GM12864 (cell line): ENCODE measurements around the gene PCDH9.

Source experiments
- DNase-seq: peaks from one replicate; pipeline ENCODE4 v3.0.0-alpha.2; 2011; ENCODE audit warnings: low read depth
- H3K4me3 ChIP-seq: 2 replicates; pipeline ENCODE4 v1.5.1; 2011; ENCODE audit warnings: mild to moderate bottlenecking, low read depth, low read length, control low read depth
- CTCF ChIP-seq: IDR thresholded peaks from 2 replicates; pipeline ENCODE4 v1.5.1; 2011; ENCODE audit warnings: low read depth, mild to moderate bottlenecking, moderate library complexity, low read length, control low read depth, inconsistent platforms; ENCODE audit errors: missing control alignments

Gene PCDH9

GRCh38 chr13:67080351-67080750, 149.8 kb downstream of the PCDH9 start:
- no peak for DNase-seq
- no peak overlapping the region for H3K4me3 ChIP-seq
- no peak for TF ChIP-seq CTCF

GRCh38 chr13:67078062-67078461, 152.1 kb downstream of the PCDH9 start:
- no peak for DNase-seq
- H3K4me3 ChIP-seq = no peak overlapping the region
- no peak for TF ChIP-seq CTCF

GRCh38 chr13:67077132-67077531, 153.0 kb downstream of the PCDH9 start:
- no peak for DNase-seq
- TF ChIP-seq CTCF = no peak
- no peak overlapping the region for H3K4me3 ChIP-seq

GRCh38 chr13:67076378-67076777, 153.8 kb downstream of the PCDH9 start:
- no peak for TF ChIP-seq CTCF
- DNase-seq = no peak
- no peak overlapping the region for H3K4me3 ChIP-seq

GRCh38 chr13:67075239-67075638, 154.9 kb downstream of the PCDH9 start:
- no peak overlapping the region for H3K4me3 ChIP-seq
- no peak for DNase-seq
- TF ChIP-seq CTCF = no peak

GRCh38 chr13:67071918-67072598, 158.1 kb downstream of the PCDH9 start:
- DNase-seq = no peak

More at GRCh38 chr13:67071918-67072598, 158.1 kb downstream of the PCDH9 start:
- H3K4me3 ChIP-seq = no peak overlapping the region
- no peak for TF ChIP-seq CTCF
